OCI-LY3 (cell line): Measurements from ENCODE around the gene VAV2.
A peak's percentile ranks its signal among the peaks of the same experiment; 100 is the strongest.

Experiments
- H2AFZ ChIP-seq: fragments of 200-600, 300-600 bp; shearing (Covaris generic); 2 replicates; pipeline ENCODE4 v1.6.0; 2014; ENCODE audit warnings: antibody characterized with exemption, low read depth, low read length
- H3K27ac ChIP-seq: fragments of 200-600, 300-600 bp; sonication (generic); 2 replicates; pipeline ENCODE4 v1.5.1; 2014; ENCODE audit warnings: mild to moderate bottlenecking, low read length, moderate library complexity, mixed read lengths
- H3K27me3 ChIP-seq: fragments of 200-600, 300-600 bp; sonication (generic); 2 replicates; pipeline ENCODE4 v1.6.1; 2014; ENCODE audit warnings: low read depth, low read length, mixed read lengths
- H3K36me3 ChIP-seq: fragments of 200-600, 300-600 bp; sonication (generic); replicated peaks from 2 replicates; pipeline ENCODE3; 2014; ENCODE audit warnings: low read depth, low read length, mixed read lengths
- H3K4me1 ChIP-seq: fragments of 300-600, 200-600 bp; sonication (generic); 2 replicates; pipeline ENCODE4 v1.6.1; 2014; ENCODE audit warnings: low read length, mixed read lengths
- H3K4me2 ChIP-seq: fragments of 200-600, 300-600 bp; sonication (generic); 2 replicates; pipeline ENCODE4 v1.6.1; 2014; ENCODE audit warnings: low read length, mixed read lengths
- H3K4me3 ChIP-seq: fragments of 300-600, 200-600 bp; sonication (generic); 2 replicates; pipeline ENCODE4 v1.5.1; 2014; ENCODE audit warnings: antibody characterized with exemption, mild to moderate bottlenecking, low read length, moderate library complexity
- H3K79me2 ChIP-seq: fragments of 300-600, 200-600 bp; shearing (Covaris generic); 2 replicates; pipeline ENCODE4 v1.6.1; 2014; ENCODE audit warnings: mild to moderate bottlenecking, low read length, mixed read lengths
- H3K9ac ChIP-seq: fragments of 300-600, 200-600 bp; shearing (Covaris generic); 2 replicates; pipeline ENCODE4 v1.6.0; 2014; ENCODE audit warnings: mild to moderate bottlenecking, low read length, moderate library complexity
- H3K9me3 ChIP-seq: fragments of 200-600, 300-600 bp; shearing (Covaris generic); 2 replicates; pipeline ENCODE4 v1.6.1; 2014; ENCODE audit warnings: low read length, mixed read lengths; ENCODE audit not compliant: insufficient read depth
- H4K20me1 ChIP-seq: fragments of 200-600, 300-600 bp; sonication (generic); 2 replicates; pipeline ENCODE4 v1.6.1; 2016; ENCODE audit warnings: low read length, mixed read lengths; ENCODE audit not compliant: insufficient read depth
- CTCF ChIP-seq: fragments of 200-600, 300-600 bp; sonication (generic); IDR thresholded peaks from 2 replicates; pipeline ENCODE4 v1.5.1; 2014; ENCODE audit warnings: antibody characterized with exemption, low read length, low read depth
- EZH2phosphoT487 ChIP-seq: fragments of 200-600 bp; shearing (Covaris generic); IDR thresholded peaks from 2 replicates; pipeline ENCODE4 v1.6.1; 2018; ENCODE audit warnings: antibody characterized with exemption, mixed run types, low read depth

The VAV2 gene

GRCh38 chr9:133823189-133824105, 168.7 kb downstream of the VAV2 start:
- Histone ChIP-seq H3K4me3 (peak overlapping the region; percentile 67), H3K4me2 (peak overlapping the region; percentile 93), H3K9ac (peak overlapping the region; percentile 58)

GRCh38 chr9:133822430-133823065, 169.6 kb downstream of the VAV2 start:
- Histone ChIP-seq H3K27me3 (no peaks in the 10 kb centered on the region), H3K27ac (peak overlapping the region; percentile 65), H3K9me3 (no peaks in the 10 kb centered on the region), H4K20me1 (peaks cover 4% of the 10 kb centered on the region; the same call in 1 of the 2 replicates), H3K36me3 (peaks cover 10% of the 10 kb centered on the region), H3K79me2 (peaks cover 14% of the 10 kb centered on the region; the same call in 1 of the 2 replicates), H3K4me2 (peak overlapping the region; percentile 93), H3K4me3 (peak overlapping the region; percentile 67), H3K9ac (peak overlapping the region; percentile 58), H2AFZ (no peak overlapping the region), H3K4me1 (peaks cover 48% of the 10 kb centered on the region)
- TF ChIP-seq CTCF (no peak), EZH2phosphoT487 (no peak)

More at GRCh38 chr9:133823189-133824105, 168.7 kb downstream of the VAV2 start:
- TF ChIP-seq CTCF (peak; percentile 14; the same call in 1 of the 2 replicates), EZH2phosphoT487 (no peak)
- H3K27ac ChIP-seq, result peak overlapping the region; percentile 65
- H3K79me2 ChIP-seq, result peaks cover 15% of the 10 kb centered on the region; the same call in 1 of the 2 replicates
- no peaks in the 10 kb centered on the region for H3K27me3 ChIP-seq
- H4K20me1 ChIP-seq, result peaks cover 6% of the 10 kb centered on the region
- no peak overlapping the region for H2AFZ ChIP-seq
- H3K36me3 ChIP-seq, result peaks cover 7% of the 10 kb centered on the region
- peaks cover 48% of the 10 kb centered on the region for H3K4me1 ChIP-seq
- H3K9me3 ChIP-seq, result no peaks in the 10 kb centered on the region

- H3K9me3 ChIP-seq, result no peaks in the 10 kb centered on the region
- peaks cover 11% of the 10 kb centered on the region for H3K36me3 ChIP-seq
- H3K4me2 ChIP-seq, result peak overlapping the region; percentile 93
- peaks cover 14% of the 10 kb centered on the region; the same call in 1 of the 2 replicates for H3K79me2 ChIP-seq
- H3K4me3 ChIP-seq, result peak overlapping the region; percentile 67
- peak overlapping the region; percentile 51 for H3K27ac ChIP-seq
- H4K20me1 ChIP-seq, result peaks cover 4% of the 10 kb centered on the region; the same call in 1 of the 2 replicates
- peaks cover 48% of the 10 kb centered on the region for H3K4me1 ChIP-seq
- H3K27me3 ChIP-seq, result no peaks in the 10 kb centered on the region
- TF ChIP-seq CTCF, result no peak
- TF ChIP-seq EZH2phosphoT487, result no peak
- peak overlapping the region; percentile 52 for H3K9ac ChIP-seq
- no peak overlapping the region for H2AFZ ChIP-seq
Observed at GRCh38 chr9:133821601-133822429, 170.3 kb downstream of the VAV2 start.
